Peyer's patch (tissue), 4 donors: ENCODE measurements around the gene C1orf50.

Source experiments
- CTCF ChIP-seq, 6 experiments: fragments of 450-650 bp in 4 of 6; fragments of 200-600 bp in 2 of 6; sonication (generic) in 1 of 6; IDR thresholded peaks; one replicate each; pipeline ENCODE4 v1.5.1; 2017 to 2019; ENCODE audit warnings: antibody characterized with exemption in 6 of 6, mild to moderate bottlenecking in 3 of 6, moderate library complexity in 1 of 6
- POLR2A ChIP-seq, 2 donors: fragments of 450-650 bp; IDR thresholded peaks; one replicate each; pipeline ENCODE4 v1.5.1; 2017; ENCODE audit warnings: antibody characterized with exemption in 2 of 2, mild to moderate bottlenecking in 2 of 2, moderate library complexity in 2 of 2

- TF ChIP-seq CTCF (IDR thresholded peaks at IDR 0.05) (no peak), POLR2A (IDR thresholded peaks at IDR 0.05) (no peak)
Observed at GRCh38 chr1:42788021-42788420, 21.0 kb downstream of the C1orf50 start.
